Nephron progenitor cell (in vitro differentiated cells): ENCODE measurements around the gene ESF1.

ENCODE experiments used
- DNase-seq: peaks from one replicate; pipeline ENCODE4 v3.0.0; 2021
- H3K27ac Mint-ChIP-seq: 2 replicates; pipeline ENCODE4 v1.8.0; 2021; ENCODE audit warnings: mild to moderate bottlenecking, moderate library complexity, mixed read lengths
- H3K27me3 Mint-ChIP-seq: 2 replicates; pipeline ENCODE4 v1.8.0; 2021; ENCODE audit warnings: mild to moderate bottlenecking, low read depth, mixed read lengths; ENCODE audit not compliant: poor library complexity
- H3K36me3 Mint-ChIP-seq: 2 replicates; pipeline ENCODE4 v1.8.0; 2021; ENCODE audit warnings: low read depth, mixed read lengths
- H3K4me1 Mint-ChIP-seq: 2 replicates; pipeline ENCODE4 v1.8.0; 2021; ENCODE audit warnings: mixed read lengths
- H3K4me3 Mint-ChIP-seq: 2 replicates; pipeline ENCODE4 v1.8.0; 2021; ENCODE audit warnings: mild to moderate bottlenecking, moderate library complexity, mixed read lengths
- H3K9me3 Mint-ChIP-seq: 2 replicates; pipeline ENCODE4 v1.8.0; 2021; ENCODE audit warnings: mild to moderate bottlenecking, moderate library complexity, mixed read lengths
- CTCF ChIP-seq: fragments of 200-600 bp; sonication (generic); IDR thresholded peaks from 2 replicates; pipeline ENCODE4 v1.5.0; 2021; ENCODE audit warnings: antibody characterized with exemption

The ESF1 gene

GRCh38 chr20:13821876-13822275 is 37.2 kb upstream of the ESF1 start:
- no peak for DNase-seq
- H3K27me3 Mint-ChIP-seq, result peaks cover 7% of the 10 kb centered on the region
- no peak overlapping the region for H3K27ac Mint-ChIP-seq
- H3K4me3 Mint-ChIP-seq, result no peak overlapping the region
- peaks cover 12% of the 10 kb centered on the region for H3K36me3 Mint-ChIP-seq
- no peaks in the 10 kb centered on the region for H3K9me3 Mint-ChIP-seq
- TF ChIP-seq CTCF, result no peak
- peaks cover under 1% of the 10 kb centered on the region for H3K4me1 Mint-ChIP-seq

GRCh38 chr20:13819885-13820645 is 35.3 kb upstream of the ESF1 start:
- Mint-ChIP-seq H3K9me3 (no peaks in the 10 kb centered on the region), H3K4me3 (no peak overlapping the region), H3K27ac (no peak overlapping the region), H3K27me3 (peaks cover 5% of the 10 kb centered on the region), H3K36me3 (peaks cover 16% of the 10 kb centered on the region), H3K4me1 (no peaks in the 10 kb centered on the region)
- peak; percentile 8 for DNase-seq
- TF ChIP-seq CTCF, result peak; percentile 58

- Mint-ChIP-seq H3K9me3 (no peaks in the 10 kb centered on the region), H3K4me3 (no peak overlapping the region), H3K27ac (peak overlapping the region; percentile 36), H3K36me3 (peaks cover 27% of the 10 kb centered on the region), H3K27me3 (no peaks in the 10 kb centered on the region), H3K4me1 (no peaks in the 10 kb centered on the region)
- DNase-seq, result no peak
- TF ChIP-seq CTCF, result no peak
These were observed 32.6 kb upstream of the ESF1 start for GRCh38 chr20:13817342-13817741.

- peaks cover 32% of the 10 kb centered on the region for H3K36me3 Mint-ChIP-seq
- no peaks in the 10 kb centered on the region for H3K9me3 Mint-ChIP-seq
- no peaks in the 10 kb centered on the region for H3K27me3 Mint-ChIP-seq
- no peak for DNase-seq
- TF ChIP-seq CTCF, result no peak
- H3K4me1 Mint-ChIP-seq, result no peaks in the 10 kb centered on the region
- H3K27ac Mint-ChIP-seq, result no peak overlapping the region
- H3K4me3 Mint-ChIP-seq, result no peak overlapping the region
These were observed 32.0 kb upstream of the ESF1 start for GRCh38 chr20:13816757-13817156.

GRCh38 chr20:13814672-13815071 is 30.0 kb upstream of the ESF1 start:
- peaks cover 27% of the 10 kb centered on the region for H3K36me3 Mint-ChIP-seq
- H3K27ac Mint-ChIP-seq, result no peak overlapping the region
- DNase-seq, result no peak
- H3K4me1 Mint-ChIP-seq, result no peaks in the 10 kb centered on the region
- no peaks in the 10 kb centered on the region for H3K9me3 Mint-ChIP-seq
- H3K4me3 Mint-ChIP-seq, result no peak overlapping the region
- no peaks in the 10 kb centered on the region for H3K27me3 Mint-ChIP-seq
- no peak for TF ChIP-seq CTCF

- no peaks in the 10 kb centered on the region for H3K9me3 Mint-ChIP-seq
- no peak overlapping the region for H3K4me3 Mint-ChIP-seq
- H3K27ac Mint-ChIP-seq, result peak overlapping the region; percentile 18
- TF ChIP-seq CTCF, result no peak
- no peak for DNase-seq
- H3K4me1 Mint-ChIP-seq, result no peaks in the 10 kb centered on the region
- H3K36me3 Mint-ChIP-seq, result peaks cover 27% of the 10 kb centered on the region
- no peaks in the 10 kb centered on the region for H3K27me3 Mint-ChIP-seq
These were observed 29.2 kb upstream of the ESF1 start for GRCh38 chr20:13813910-13814309.
